Stomach (tissue), 4 donors: ENCODE measurements around the gene C1orf21.

Experiments used
- CTCF ChIP-seq, 7 experiments: fragments of 450-650 bp in 4 of 7; fragments of 200-600 bp in 3 of 7; sonication (generic) in 3 of 7; IDR thresholded peaks; one replicate each; pipeline ENCODE4 v1.5.1; 2016 to 2019; ENCODE audit warnings: antibody characterized with exemption in 7 of 7, control low read depth in 2 of 7, mild to moderate bottlenecking in 1 of 7
- POLR2A ChIP-seq, 4 donors: fragments of 450-650 bp; IDR thresholded peaks; one replicate each; pipeline ENCODE4 v1.6.1; 2016; ENCODE audit warnings: antibody characterized with exemption in 4 of 4, control low read depth in 2 of 4, mild to moderate bottlenecking in 1 of 4, moderate library complexity in 1 of 4

GRCh38 chr1:184467295-184467694, 80.5 kb downstream of the C1orf21 start:
- TF ChIP-seq CTCF (IDR thresholded peaks at IDR 0.05) (no peak), POLR2A (IDR thresholded peaks at IDR 0.05) (no peak)
